ENCODE measurements around the gene CCDC6.
"Not testable (repeated sequence)": the region's sequence is repeated elsewhere in the genome, so short reads cannot be mapped to it uniquely, and the experiment has no call there.

The CCDC6 gene

GRCh38 chr10:59906417-59907202 is at the start of gene CCDC6:
CCDC6 (minus strand) TSS chr10:59906556; CDS start chr10:59906424, 132 bp downstream.
- no peaks in the 10 kb centered on the region for H3K27me3 ChIP-seq (ENCODE audit: insufficient read depth, insufficient read length)
- no peaks in the 10 kb centered on the region for H3K4me1 ChIP-seq (ENCODE audit: insufficient read depth, insufficient read length)
- peaks cover 7% of the 10 kb centered on the region for H3K36me3 ChIP-seq (ENCODE audit: insufficient read depth, insufficient read length, low read length)
- TF ChIP-seq ZNF274 (IDR thresholded peaks at IDR 0.05; ENCODE audit: low read depth, low read length) (no peak), SUZ12 (IDR thresholded peaks at IDR 0.05; ENCODE audit: extremely low read depth, insufficient read depth, insufficient read length) (no peak), YY1 (IDR thresholded peaks at IDR 0.05; ENCODE audit: insufficient read depth, insufficient read length) (no peak)
- H3K4me3 ChIP-seq (ENCODE audit: insufficient read length, low read depth), result peak within 1 kb of the TSS; percentile 90
- no peaks in the 10 kb centered on the region for H3K9me3 ChIP-seq (ENCODE audit: insufficient read depth, low read length)
- H3K9ac ChIP-seq (ENCODE audit: insufficient read length, low read depth), result peak within 1 kb of the TSS; percentile 93
- no peak for DNase-seq (ENCODE audit: low read depth, low spot score)

GRCh38 chr10:59954296-59954695 is 47.9 kb upstream of the CCDC6 start:
- Histone ChIP-seq H3K36me3 (ENCODE audit: insufficient read depth, insufficient read length, low read length) (no peaks in the 10 kb centered on the region), H3K4me3 (ENCODE audit: insufficient read length, low read depth) (no peak overlapping the region), H3K9ac (ENCODE audit: insufficient read length, low read depth) (no peak overlapping the region), H3K9me3 (ENCODE audit: insufficient read depth, low read length) (no peaks in the 10 kb centered on the region), H3K4me1 (ENCODE audit: insufficient read depth, insufficient read length) (no peaks in the 10 kb centered on the region), H3K27me3 (ENCODE audit: insufficient read depth, insufficient read length) (no peaks in the 10 kb centered on the region)
- TF ChIP-seq ZNF274 (IDR thresholded peaks at IDR 0.05; ENCODE audit: low read depth, low read length) (no peak), YY1 (IDR thresholded peaks at IDR 0.05; ENCODE audit: insufficient read depth, insufficient read length) (no peak), SUZ12 (IDR thresholded peaks at IDR 0.05; ENCODE audit: extremely low read depth, insufficient read depth, insufficient read length) (no peak)
- DNase-seq (ENCODE audit: low read depth, low spot score), result no peak

GRCh38 chr10:59953711-59954110 is 47.4 kb upstream of the CCDC6 start:
- H3K27me3 ChIP-seq (ENCODE audit: insufficient read depth, insufficient read length); H3K9ac ChIP-seq (ENCODE audit: insufficient read length, low read depth); H3K4me3 ChIP-seq (ENCODE audit: insufficient read length, low read depth); DNase-seq (ENCODE audit: low read depth, low spot score); H3K9me3 ChIP-seq (ENCODE audit: insufficient read depth, low read length); H3K4me1 ChIP-seq (ENCODE audit: insufficient read depth, insufficient read length); H3K36me3 ChIP-seq (ENCODE audit: insufficient read depth, insufficient read length, low read length): not testable (repeated sequence)

- DNase-seq (ENCODE audit: low read depth, low spot score), result no peak
- TF ChIP-seq ZNF274 (IDR thresholded peaks at IDR 0.05; ENCODE audit: low read depth, low read length) (no peak), SUZ12 (IDR thresholded peaks at IDR 0.05; ENCODE audit: extremely low read depth, insufficient read depth, insufficient read length) (no peak), YY1 (IDR thresholded peaks at IDR 0.05; ENCODE audit: insufficient read depth, insufficient read length) (no peak)
- H3K9ac ChIP-seq (ENCODE audit: insufficient read length, low read depth), result no peak overlapping the region
- no peaks in the 10 kb centered on the region for H3K4me1 ChIP-seq (ENCODE audit: insufficient read depth, insufficient read length)
- no peaks in the 10 kb centered on the region for H3K9me3 ChIP-seq (ENCODE audit: insufficient read depth, low read length)
- no peaks in the 10 kb centered on the region for H3K36me3 ChIP-seq (ENCODE audit: insufficient read depth, insufficient read length, low read length)
- no peaks in the 10 kb centered on the region for H3K27me3 ChIP-seq (ENCODE audit: insufficient read depth, insufficient read length)
- H3K4me3 ChIP-seq (ENCODE audit: insufficient read length, low read depth), result no peak overlapping the region
Measured at GRCh38 chr10:59950105-59950504, 43.7 kb upstream of the CCDC6 start.

GRCh38 chr10:59949608-59950007 is 43.3 kb upstream of the CCDC6 start:
- Histone ChIP-seq H3K4me1 (ENCODE audit: insufficient read depth, insufficient read length) (no peaks in the 10 kb centered on the region), H3K4me3 (ENCODE audit: insufficient read length, low read depth) (no peak overlapping the region), H3K27me3 (ENCODE audit: insufficient read depth, insufficient read length) (no peaks in the 10 kb centered on the region), H3K9me3 (ENCODE audit: insufficient read depth, low read length) (no peaks in the 10 kb centered on the region), H3K36me3 (ENCODE audit: insufficient read depth, insufficient read length, low read length) (no peaks in the 10 kb centered on the region), H3K9ac (ENCODE audit: insufficient read length, low read depth) (no peak overlapping the region)
- no peak for DNase-seq (ENCODE audit: low read depth, low spot score)
- no peak for TF ChIP-seq SUZ12 (IDR thresholded peaks at IDR 0.05; ENCODE audit: extremely low read depth, insufficient read depth, insufficient read length)
- TF ChIP-seq ZNF274 (IDR thresholded peaks at IDR 0.05; ENCODE audit: low read depth, low read length), result no peak
- no peak for TF ChIP-seq YY1 (IDR thresholded peaks at IDR 0.05; ENCODE audit: insufficient read depth, insufficient read length)

GRCh38 chr10:59945991-59946390 is 39.6 kb upstream of the CCDC6 start:
- H3K9ac ChIP-seq (ENCODE audit: insufficient read length, low read depth), result no peak overlapping the region
- no peak overlapping the region for H3K4me3 ChIP-seq (ENCODE audit: insufficient read length, low read depth)
- H3K4me1 ChIP-seq (ENCODE audit: insufficient read depth, insufficient read length), result no peaks in the 10 kb centered on the region
- peak; percentile 15 for DNase-seq (ENCODE audit: low read depth, low spot score)
- H3K9me3 ChIP-seq (ENCODE audit: insufficient read depth, low read length), result no peaks in the 10 kb centered on the region
- no peaks in the 10 kb centered on the region for H3K27me3 ChIP-seq (ENCODE audit: insufficient read depth, insufficient read length)
- no peaks in the 10 kb centered on the region for H3K36me3 ChIP-seq (ENCODE audit: insufficient read depth, insufficient read length, low read length)
- no peak for TF ChIP-seq SUZ12 (IDR thresholded peaks at IDR 0.05; ENCODE audit: extremely low read depth, insufficient read depth, insufficient read length)
- TF ChIP-seq YY1 (IDR thresholded peaks at IDR 0.05; ENCODE audit: insufficient read depth, insufficient read length), result no peak
- TF ChIP-seq ZNF274 (IDR thresholded peaks at IDR 0.05; ENCODE audit: low read depth, low read length), result no peak

GRCh38 chr10:59945590-59945989 is 39.2 kb upstream of the CCDC6 start:
- Histone ChIP-seq H3K4me1 (ENCODE audit: insufficient read depth, insufficient read length) (no peaks in the 10 kb centered on the region), H3K9ac (ENCODE audit: insufficient read length, low read depth) (no peak overlapping the region), H3K27me3 (ENCODE audit: insufficient read depth, insufficient read length) (no peaks in the 10 kb centered on the region), H3K4me3 (ENCODE audit: insufficient read length, low read depth) (no peak overlapping the region), H3K36me3 (ENCODE audit: insufficient read depth, insufficient read length, low read length) (no peaks in the 10 kb centered on the region), H3K9me3 (ENCODE audit: insufficient read depth, low read length) (no peaks in the 10 kb centered on the region)
- no peak for DNase-seq (ENCODE audit: low read depth, low spot score)
- TF ChIP-seq ZNF274 (IDR thresholded peaks at IDR 0.05; ENCODE audit: low read depth, low read length) (no peak), SUZ12 (IDR thresholded peaks at IDR 0.05; ENCODE audit: extremely low read depth, insufficient read depth, insufficient read length) (no peak), YY1 (IDR thresholded peaks at IDR 0.05; ENCODE audit: insufficient read depth, insufficient read length) (no peak)

Data from NT2/D1 (cell line).